Mucosa of rectum (tissue), 2 donors: ENCODE measurements around the gene NNMT.

Experiments
- H3K27ac ChIP-seq, 2 donors: one replicate each; pipeline ENCODE4 v1.7.0; 2013; ENCODE audit warnings: inconsistent platforms in 2 of 2, low read depth in 2 of 2, low read length in 2 of 2
- H3K27me3 ChIP-seq, 2 donors: one replicate each; pipeline ENCODE4 v1.7.0; 2013; ENCODE audit warnings: low read length in 2 of 2; ENCODE audit not compliant: control insufficient read depth in 2 of 2, insufficient read depth in 2 of 2
- H3K36me3 ChIP-seq, 2 donors: one replicate each; pipeline ENCODE4 v1.7.0; 2013; ENCODE audit warnings: low read length in 2 of 2; ENCODE audit not compliant: control insufficient read depth in 2 of 2, insufficient read depth in 2 of 2
- H3K4me1 ChIP-seq, 2 donors: one replicate each; pipeline ENCODE4 v1.7.0; 2013; ENCODE audit warnings: low read length in 2 of 2, mild to moderate bottlenecking in 1 of 2; ENCODE audit not compliant: control insufficient read depth in 2 of 2, insufficient read depth in 2 of 2
- H3K4me3 ChIP-seq, 2 donors: one replicate each; pipeline ENCODE4 v1.7.0; 2013; ENCODE audit warnings: low read length in 2 of 2
- H3K9ac ChIP-seq, 2 donors: one replicate each; pipeline ENCODE4 v1.7.0; 2013; ENCODE audit warnings: low read length in 2 of 2, low read depth in 1 of 2, mild to moderate bottlenecking in 1 of 2
- H3K9me3 ChIP-seq, 2 donors: one replicate each; pipeline ENCODE4 v1.7.0; 2013; ENCODE audit warnings: low read length in 2 of 2; ENCODE audit not compliant: control insufficient read depth in 2 of 2
- donor health status: healthy.
- donor health status: Normal muscosa, but diverticular disease.

The NNMT gene

GRCh38 chr11:114291381-114291780, 4.8 kb upstream of the NNMT start:
- Histone ChIP-seq H3K36me3 (no peaks in the 10 kb centered on the region), H3K4me1 (peaks cover 0 to 4% of the 10 kb centered on the region in 2 donors), H3K9ac (no peak overlapping the region), H3K4me3 (no peak overlapping the region), H3K27me3 (no peaks in the 10 kb centered on the region), H3K9me3 (no peaks in the 10 kb centered on the region), H3K27ac (peak overlapping the region in 1 of 2 donors; percentile 41)

- no peaks in the 10 kb centered on the region for H3K9me3 ChIP-seq
- peak overlapping the region in 1 of 2 donors; percentile 27 for H3K9ac ChIP-seq
- peaks cover 0 to 4% of the 10 kb centered on the region in 2 donors for H3K4me1 ChIP-seq
- no peaks in the 10 kb centered on the region for H3K36me3 ChIP-seq
- H3K27ac ChIP-seq, result peak overlapping the region in 1 of 2 donors; percentile 41
- H3K4me3 ChIP-seq, result peak overlapping the region; percentile 10 to 15
- H3K27me3 ChIP-seq, result no peaks in the 10 kb centered on the region
Observed at GRCh38 chr11:114291842-114292680, 4.1 kb upstream of the NNMT start.

- no peaks in the 10 kb centered on the region for H3K36me3 ChIP-seq
- H3K4me1 ChIP-seq, result peaks cover 0 to 4% of the 10 kb centered on the region in 2 donors
- H3K27me3 ChIP-seq, result no peaks in the 10 kb centered on the region
- no peak overlapping the region for H3K4me3 ChIP-seq
- no peak overlapping the region for H3K9ac ChIP-seq
- H3K27ac ChIP-seq, result peak overlapping the region in 1 of 2 donors; percentile 45
- no peaks in the 10 kb centered on the region for H3K9me3 ChIP-seq
Observed at GRCh38 chr11:114293201-114293711, 2.9 kb upstream of the NNMT start.

- peak overlapping the region; percentile 78 to 81 for H3K27ac ChIP-seq
- H3K9ac ChIP-seq, result peak overlapping the region in 1 of 2 donors; percentile 12
- no peaks in the 10 kb centered on the region for H3K27me3 ChIP-seq
- H3K4me3 ChIP-seq, result peak overlapping the region; percentile 46 to 56
- no peaks in the 10 kb centered on the region for H3K9me3 ChIP-seq
- no peaks in the 10 kb centered on the region for H3K36me3 ChIP-seq
- peaks cover 0 to 4% of the 10 kb centered on the region in 2 donors for H3K4me1 ChIP-seq
Observed at GRCh38 chr11:114296605-114297372, 590 bp downstream of the NNMT start.

GRCh38 chr11:114297806-114298709, 1.9 kb downstream of the NNMT start:
- Histone ChIP-seq H3K9me3 (no peaks in the 10 kb centered on the region), H3K9ac (peak overlapping the region in 1 of 2 donors; percentile 17), H3K27ac (peak overlapping the region; percentile 12 to 81), H3K4me1 (no peaks in the 10 kb centered on the region), H3K27me3 (no peaks in the 10 kb centered on the region), H3K36me3 (no peaks in the 10 kb centered on the region), H3K4me3 (peak overlapping the region; percentile 44 to 46)

- Histone ChIP-seq H3K27ac (no peak overlapping the region), H3K9me3 (no peaks in the 10 kb centered on the region), H3K4me3 (peak overlapping the region; percentile 23 to 46), H3K36me3 (no peaks in the 10 kb centered on the region), H3K9ac (no peak overlapping the region), H3K27me3 (no peaks in the 10 kb centered on the region), H3K4me1 (peaks cover 1 to 2% of the 10 kb centered on the region in 2 donors)
Observed at GRCh38 chr11:114298710-114299109, 2.5 kb downstream of the NNMT start.

- Histone ChIP-seq H3K36me3 (no peaks in the 10 kb centered on the region), H3K4me3 (no peak overlapping the region)
Observed at GRCh38 chr11:114301088-114301487, 4.9 kb downstream of the NNMT start.

GRCh38 chr11:114301927-114302326, 5.7 kb downstream of the NNMT start:
- no peak overlapping the region for H3K27ac ChIP-seq
- H3K27me3 ChIP-seq, result no peaks in the 10 kb centered on the region
- H3K9me3 ChIP-seq, result no peaks in the 10 kb centered on the region
- H3K4me1 ChIP-seq, result peaks cover 3 to 6% of the 10 kb centered on the region in 2 donors
- no peak overlapping the region for H3K4me3 ChIP-seq
- no peaks in the 10 kb centered on the region for H3K36me3 ChIP-seq
- H3K9ac ChIP-seq, result no peak overlapping the region

More at GRCh38 chr11:114301088-114301487, 4.9 kb downstream of the NNMT start:
- no peaks in the 10 kb centered on the region for H3K9me3 ChIP-seq
- H3K27me3 ChIP-seq, result no peaks in the 10 kb centered on the region
- no peak overlapping the region for H3K9ac ChIP-seq
- no peak overlapping the region for H3K27ac ChIP-seq
- H3K4me1 ChIP-seq, result peaks cover 3 to 6% of the 10 kb centered on the region in 2 donors

GRCh38 chr11:114302663-114303062, 6.5 kb downstream of the NNMT start:
- H3K27me3 ChIP-seq, result no peaks in the 10 kb centered on the region
- H3K4me3 ChIP-seq, result no peak overlapping the region
- no peak overlapping the region for H3K9ac ChIP-seq
- H3K4me1 ChIP-seq, result peaks cover 3 to 6% of the 10 kb centered on the region in 2 donors
- H3K9me3 ChIP-seq, result no peaks in the 10 kb centered on the region
- H3K27ac ChIP-seq, result no peak overlapping the region
- H3K36me3 ChIP-seq, result no peaks in the 10 kb centered on the region
